ENCODE measurements around the gene PCK2.
A peak's percentile ranks its signal among the peaks of the same experiment; 100 is the strongest.
"Not testable (repeated sequence)": the region's sequence is repeated elsewhere in the genome, so short reads cannot be mapped to it uniquely, and the experiment has no call there.

PCK2 gene

GRCh38 chr14:24093901-24094840, at the start of gene PCK2:
PCK2 (plus strand) TSS chr14:24094311; CDS start chr14:24094406, 95 bp downstream.
- peak; percentile 86 for DNase-seq (ENCODE audit: low spot score)

DNA sequence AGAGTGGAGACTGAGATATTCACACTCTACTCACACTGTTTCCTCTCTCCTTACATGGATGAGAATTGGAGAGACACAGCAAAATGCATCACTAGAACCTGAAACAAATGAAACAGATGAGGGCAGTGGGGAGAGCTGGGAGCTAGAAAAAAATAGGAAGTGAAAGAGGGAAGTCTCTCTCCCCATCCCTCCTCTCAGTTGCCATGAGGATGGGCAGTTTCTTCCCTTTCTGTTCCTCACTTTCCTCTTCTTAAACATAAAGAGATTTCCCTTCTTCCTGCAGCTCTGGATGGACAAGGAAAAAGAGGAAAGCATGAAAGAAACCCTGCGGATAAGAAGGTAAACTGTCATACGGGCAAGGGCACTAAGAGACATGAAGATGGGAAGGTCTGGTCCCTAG, 45.1 kb upstream of the PCK2 start:
- not testable (repeated sequence) for DNase-seq (ENCODE audit: low spot score)

DNA sequence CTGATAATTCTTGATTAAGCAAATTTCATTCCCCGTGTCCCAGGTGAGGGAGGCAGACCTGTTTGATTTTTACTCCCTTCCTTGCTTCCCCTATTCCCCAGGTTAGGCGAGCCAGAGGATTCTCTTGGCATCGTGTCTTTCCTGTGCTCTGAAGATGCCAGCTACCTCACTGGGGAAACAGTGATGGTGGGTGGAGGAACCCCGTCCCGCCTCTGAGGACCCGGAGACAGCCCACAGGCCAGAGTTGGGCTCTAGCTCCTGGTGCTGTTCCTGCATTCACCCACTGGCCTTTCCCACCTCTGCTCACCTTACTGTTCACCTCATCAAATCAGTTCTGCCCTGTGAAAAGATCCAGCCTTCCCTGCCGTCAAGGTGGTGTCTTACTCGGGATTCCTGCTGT, 43.4 kb upstream of the PCK2 start:
- DNase-seq (ENCODE audit: low spot score): not testable (repeated sequence)

GRCh38 chr14:24051176-24051788, 42.8 kb upstream of the PCK2 start:
- no peak for DNase-seq (ENCODE audit: low spot score)

DNA sequence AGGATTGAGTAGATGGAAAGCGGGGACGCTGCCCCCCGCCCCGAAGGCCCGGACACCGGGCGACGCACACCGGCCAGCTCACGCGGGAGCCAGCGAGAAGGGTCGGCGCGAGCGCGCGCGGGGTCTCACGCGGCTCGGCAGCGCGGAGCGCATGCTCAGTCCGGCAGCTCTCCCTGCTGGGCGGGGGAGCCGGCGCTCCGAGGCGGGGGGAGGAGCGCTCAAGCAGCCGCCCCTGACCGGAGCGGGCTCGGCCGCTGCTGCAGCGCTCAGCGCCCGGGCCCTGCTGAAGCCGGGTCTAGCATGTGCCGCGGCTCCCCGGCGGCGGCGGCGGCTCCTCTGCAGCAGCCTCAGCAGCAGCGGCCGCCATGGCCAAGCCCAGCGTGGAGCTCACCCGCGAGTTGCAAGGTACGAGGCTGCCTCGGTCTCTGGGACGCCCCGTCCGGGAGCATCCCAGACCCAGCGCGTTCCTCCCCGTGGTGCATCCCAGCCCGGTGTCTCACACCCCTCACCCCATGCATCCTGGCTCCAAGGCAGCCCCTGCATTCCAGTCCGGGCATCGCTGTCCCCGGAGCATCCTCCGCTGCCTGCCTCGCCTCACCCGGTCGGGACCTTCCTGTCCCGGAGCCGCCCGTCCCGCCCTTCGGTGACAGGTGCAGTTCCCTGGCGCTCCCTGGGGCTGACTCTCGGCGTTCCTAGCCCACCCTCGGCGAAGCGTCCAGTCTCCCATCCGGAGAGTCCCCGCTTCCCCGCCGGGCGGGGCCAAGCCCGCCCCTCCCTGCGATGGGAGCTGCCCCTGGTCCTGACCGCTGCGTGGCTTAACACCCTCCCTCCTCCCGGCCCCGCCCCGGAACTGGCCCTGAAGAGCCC, 42.1 kb upstream of the PCK2 start, which contains the start of gene CARMIL3:
Gene CARMIL3 (plus strand): TSS at position 221 of the 867 bp plus-strand sequence. CDS start 145 bp downstream, at position 366.
- no peak for DNase-seq (ENCODE audit: low spot score)

DNA sequence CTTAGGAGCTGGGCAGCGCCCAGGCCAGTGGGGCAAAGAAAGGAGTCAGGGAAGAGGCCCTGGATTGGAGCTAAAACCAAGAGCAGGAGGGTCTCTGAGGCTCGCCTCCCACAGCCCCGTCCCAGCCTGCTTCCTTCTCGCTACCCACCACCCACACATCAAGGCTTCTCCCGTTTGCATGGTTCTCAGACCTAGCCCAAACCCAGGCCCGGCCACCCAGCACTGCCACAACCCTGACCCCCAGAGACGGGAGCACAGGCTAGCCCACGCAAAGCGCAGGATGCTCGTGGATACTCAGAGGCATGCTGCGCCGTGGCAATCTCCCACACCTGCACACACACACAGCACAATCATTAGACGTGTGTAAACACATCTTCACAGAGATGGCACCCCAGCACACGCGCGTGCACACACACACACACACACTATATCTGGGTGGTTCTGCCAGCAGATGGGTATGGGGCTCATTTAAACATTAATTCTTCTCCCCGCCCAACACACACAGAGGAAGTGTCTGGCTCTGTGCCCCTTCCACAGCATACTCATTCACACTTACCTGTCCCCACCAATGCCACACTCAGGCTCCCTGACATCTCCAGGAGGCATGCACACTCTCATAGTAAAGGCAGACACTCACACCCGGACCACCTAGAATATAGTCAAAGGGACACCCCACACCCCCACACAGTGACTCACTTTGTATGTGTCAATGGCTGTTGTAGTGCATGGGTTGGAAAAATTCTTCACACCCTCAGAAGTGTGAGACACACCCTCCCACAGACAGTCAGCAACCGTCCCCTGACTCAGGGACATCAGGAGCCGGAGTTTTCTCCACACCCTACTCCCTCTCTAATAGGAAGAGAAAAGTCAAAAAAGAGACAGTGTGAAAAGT, 41.2 kb upstream of the PCK2 start:
- DNase-seq (ENCODE audit: low spot score): no peak

DNA sequence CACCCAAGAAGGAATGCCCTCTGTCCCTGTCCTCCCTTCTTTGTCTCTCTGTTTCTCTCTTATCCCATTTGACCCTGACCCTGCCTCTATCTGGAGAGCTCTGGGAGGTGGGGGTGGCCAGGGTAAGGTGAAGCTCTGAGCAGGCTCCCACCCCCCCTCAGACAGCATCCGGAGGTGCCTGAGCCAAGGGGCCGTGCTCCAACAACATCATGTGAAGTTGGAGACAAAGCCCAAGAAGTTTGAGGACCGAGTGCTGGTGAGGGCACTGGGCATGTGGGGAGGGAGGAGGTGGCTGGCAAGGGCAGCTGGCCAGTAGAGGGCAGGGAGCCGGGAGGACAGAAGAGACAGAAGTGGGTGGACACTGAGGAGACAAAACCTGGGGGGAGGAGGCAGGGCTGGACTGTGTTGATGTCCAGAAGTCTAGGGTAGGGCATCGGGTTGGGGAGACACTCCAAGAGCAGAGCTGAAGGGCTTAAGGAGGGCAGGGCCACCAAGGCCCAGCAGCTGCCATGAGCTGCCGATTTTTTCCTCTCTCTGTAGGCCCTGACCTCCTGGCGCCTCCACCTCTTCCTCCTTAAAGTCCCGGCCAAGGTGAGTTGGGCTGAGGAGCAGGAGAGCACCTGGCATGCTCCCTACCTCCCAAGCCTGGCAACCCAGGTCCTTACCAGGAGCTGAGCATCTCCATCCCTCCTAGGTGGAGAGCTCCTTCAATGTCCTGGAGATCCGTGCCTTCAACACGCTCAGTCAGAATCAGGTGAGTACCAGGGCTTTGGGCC, 40.4 kb upstream of the PCK2 start:
- no peak for DNase-seq (ENCODE audit: low spot score)

- no peak for DNase-seq (ENCODE audit: low spot score)
Measured at GRCh38 chr14:24054324-24054641, 39.8 kb upstream of the PCK2 start.

- no peak for DNase-seq (ENCODE audit: low spot score)
Measured at GRCh38 chr14:24054646-24055045, 39.5 kb upstream of the PCK2 start.

- no peak for DNase-seq (ENCODE audit: low spot score)
Measured at GRCh38 chr14:24055971-24056799, 37.9 kb upstream of the PCK2 start.

- no peak for DNase-seq (ENCODE audit: low spot score)
Measured at GRCh38 chr14:24056800-24057184, 37.3 kb upstream of the PCK2 start.

GRCh38 chr14:24057271-24057670, 36.8 kb upstream of the PCK2 start:
- DNase-seq (ENCODE audit: low spot score): no peak

GRCh38 chr14:24057867-24058259, 36.2 kb upstream of the PCK2 start:
- no peak for DNase-seq (ENCODE audit: low spot score)

DNA sequence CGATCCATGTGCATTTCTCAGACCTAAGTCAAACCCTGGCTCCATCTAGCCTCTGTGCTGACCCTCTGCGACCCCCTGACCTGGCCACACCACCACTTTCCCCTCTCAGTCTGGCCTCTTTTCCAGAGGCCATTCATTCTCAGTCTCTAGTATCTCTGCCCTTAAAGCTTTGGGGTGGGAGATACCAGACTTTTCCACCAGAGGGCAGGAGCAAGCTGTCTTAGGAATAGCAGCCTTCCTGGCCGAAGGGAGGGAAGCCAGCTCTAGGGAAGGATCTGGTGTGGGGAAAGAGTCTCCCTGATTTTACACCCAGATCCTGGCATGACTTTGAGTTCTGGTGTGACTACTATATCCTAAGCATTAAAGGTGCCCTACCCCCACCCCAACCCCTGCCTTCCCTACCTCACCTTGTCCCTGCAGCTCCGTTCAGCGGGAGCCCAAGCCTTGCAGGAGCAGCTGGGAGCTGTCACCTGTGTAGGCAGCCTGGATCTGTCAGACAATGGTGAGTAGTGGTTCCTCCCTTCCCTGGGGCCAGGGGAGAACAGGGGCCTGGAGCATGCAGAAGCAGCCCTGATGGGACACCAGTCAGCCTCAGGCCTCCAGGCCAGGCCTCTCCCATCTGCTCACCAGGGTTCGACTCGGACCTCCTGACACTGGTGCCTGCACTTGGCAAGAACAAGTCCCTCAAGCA, 35.7 kb upstream of the PCK2 start:
- DNase-seq (ENCODE audit: low spot score): peak; percentile 78

GRCh38 chr14:24058951-24059475, 35.1 kb upstream of the PCK2 start:
- no peak for DNase-seq (ENCODE audit: low spot score)

GRCh38 chr14:24059841-24060388, 34.2 kb upstream of the PCK2 start:
- no peak for DNase-seq (ENCODE audit: low spot score)

GRCh38 chr14:24060443-24060842, 33.7 kb upstream of the PCK2 start:
- no peak for DNase-seq (ENCODE audit: low spot score)

Data from hematopoietic multipotent progenitor cell treated with erythropoietin and hydrocortisone succinate and interleukin-3 and kit ligand, for 17 days (in vitro differentiated cells).